Neural cell (in vitro differentiated cells): ENCODE measurements around the gene ERICH2.

ENCODE experiments used
- EP300 ChIP-seq: fragments of 450-650 bp; conservative IDR thresholded peaks from 2 replicates; pipeline ENCODE4 v1.6.1; 2014; ENCODE audit warnings: antibody characterized with exemption, mild to moderate bottlenecking, moderate library complexity; ENCODE audit not compliant: poor library complexity, severe bottlenecking
- EZH2 ChIP-seq: fragments of 200-600, 300-800 bp; shearing (Covaris generic), sonication (generic); IDR thresholded peaks from 2 replicates; pipeline ENCODE4 v1.6.1; 2014; ENCODE audit warnings: antibody characterized with exemption, low read length, borderline replicate concordance, mild to moderate bottlenecking; ENCODE audit not compliant: insufficient read depth, poor library complexity, severe bottlenecking
- RAD21 ChIP-seq: fragments of 450-650 bp; conservative IDR thresholded peaks from 2 replicates; pipeline ENCODE4 v1.6.1; 2014; ENCODE audit warnings: antibody characterized with exemption, mild to moderate bottlenecking, moderate library complexity
- TF ChIP-seq, protein P1 (sequence below): fragments of 450-650 bp; IDR thresholded peaks from 2 replicates; pipeline ENCODE4 v1.5.1; 2014; ENCODE audit warnings: antibody characterized with exemption, mild to moderate bottlenecking, moderate library complexity; ENCODE audit not compliant: poor library complexity, severe bottlenecking

- TF ChIP-seq RAD21 (no peak), EZH2 (no peak), EP300 (no peak)
- TF ChIP-seq, protein P1, sequence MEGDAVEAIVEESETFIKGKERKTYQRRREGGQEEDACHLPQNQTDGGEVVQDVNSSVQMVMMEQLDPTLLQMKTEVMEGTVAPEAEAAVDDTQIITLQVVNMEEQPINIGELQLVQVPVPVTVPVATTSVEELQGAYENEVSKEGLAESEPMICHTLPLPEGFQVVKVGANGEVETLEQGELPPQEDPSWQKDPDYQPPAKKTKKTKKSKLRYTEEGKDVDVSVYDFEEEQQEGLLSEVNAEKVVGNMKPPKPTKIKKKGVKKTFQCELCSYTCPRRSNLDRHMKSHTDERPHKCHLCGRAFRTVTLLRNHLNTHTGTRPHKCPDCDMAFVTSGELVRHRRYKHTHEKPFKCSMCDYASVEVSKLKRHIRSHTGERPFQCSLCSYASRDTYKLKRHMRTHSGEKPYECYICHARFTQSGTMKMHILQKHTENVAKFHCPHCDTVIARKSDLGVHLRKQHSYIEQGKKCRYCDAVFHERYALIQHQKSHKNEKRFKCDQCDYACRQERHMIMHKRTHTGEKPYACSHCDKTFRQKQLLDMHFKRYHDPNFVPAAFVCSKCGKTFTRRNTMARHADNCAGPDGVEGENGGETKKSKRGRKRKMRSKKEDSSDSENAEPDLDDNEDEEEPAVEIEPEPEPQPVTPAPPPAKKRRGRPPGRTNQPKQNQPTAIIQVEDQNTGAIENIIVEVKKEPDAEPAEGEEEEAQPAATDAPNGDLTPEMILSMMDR: no peak
Measured at GRCh38 chr2:170842785-170843184, 72.6 kb downstream of the ERICH2 start.
